Keratinocyte (primary cell): ENCODE data around the gene MT1B. TPM values are rescaled to one million over a fixed set of nuclear protein-coding genes. Genes with fewer than 3 reads are reported as not detected.

Source experiments
- DNase-seq: peaks from one replicate; pipeline ENCODE4 v3.0.0-alpha.2; 2011; ENCODE audit warnings: low read depth, missing footprints, low spot score
- FAIRE-seq: peaks from 2 replicates; lab custom pipeline; 2011; peaks lifted over from hg19 to GRCh38; lab: Jason Lieb, UNC
- H2AFZ ChIP-seq: 2 replicates; pipeline ENCODE4 v1.6.0; 2012; ENCODE audit warnings: low read length, control low read depth, inconsistent platforms; ENCODE audit not compliant: control insufficient read depth
- H3K27ac ChIP-seq: 2 replicates; pipeline ENCODE4 v1.5.1; 2011; ENCODE audit warnings: low read length; ENCODE audit not compliant: control insufficient read depth, insufficient read depth
- H3K27me3 ChIP-seq: 3 replicates; pipeline ENCODE4 v1.6.0; 2011; ENCODE audit warnings: low read length; ENCODE audit not compliant: control insufficient read depth, insufficient read depth; ENCODE audit errors: extremely low read depth
- H3K36me3 ChIP-seq, 2 experiments: 2 replicates in 1 of 2; 3 replicates in 1 of 2; pipeline ENCODE4 v1.5.1; 2011; ENCODE audit warnings: low read length in 2 of 2, mild to moderate bottlenecking in 1 of 2; ENCODE audit not compliant: control insufficient read depth in 2 of 2, insufficient read depth in 2 of 2; ENCODE audit errors: extremely low read depth in 1 of 2
- H3K4me1 ChIP-seq: 3 replicates; pipeline ENCODE4 v1.5.1; 2011; ENCODE audit warnings: low read length; ENCODE audit not compliant: control insufficient read depth, insufficient read depth; ENCODE audit errors: extremely low read depth
- H3K4me2 ChIP-seq: 3 replicates; pipeline ENCODE4 v1.6.0; 2011; ENCODE audit warnings: low read depth, low read length; ENCODE audit not compliant: control insufficient read depth, insufficient read depth; ENCODE audit errors: extremely low read depth
- H3K4me3 ChIP-seq, 3 experiments: fragments of 200-600 bp in 1 of 3; sonication (generic) in 1 of 3; 2 replicates in 2 of 3; 3 replicates in 1 of 3; pipeline ENCODE4 v1.5.1; 2011 to 2016; ENCODE audit warnings: low read length in 3 of 3, mild to moderate bottlenecking in 3 of 3, control low read depth in 2 of 3, inconsistent platforms in 1 of 3, low read depth in 1 of 3, mixed read lengths in 1 of 3, mixed run types in 1 of 3, moderate library complexity in 1 of 3; ENCODE audit not compliant: control insufficient read depth in 2 of 3, insufficient read depth in 2 of 3; ENCODE audit errors: extremely low read depth in 1 of 3
- H3K79me2 ChIP-seq: 2 replicates; pipeline ENCODE4 v1.6.0; 2012; ENCODE audit warnings: low read length; ENCODE audit not compliant: control insufficient read depth, insufficient read depth
- H3K9ac ChIP-seq: 3 replicates; pipeline ENCODE4 v1.6.0; 2011; ENCODE audit warnings: low read length; ENCODE audit not compliant: control insufficient read depth, insufficient read depth; ENCODE audit errors: extremely low read depth
- H3K9me1 ChIP-seq: 3 replicates; pipeline ENCODE4 v1.6.0; 2011; ENCODE audit warnings: low read length; ENCODE audit not compliant: control insufficient read depth, insufficient read depth; ENCODE audit errors: extremely low read depth
- H3K9me3 ChIP-seq: 2 replicates; pipeline ENCODE4 v1.5.1; 2012; ENCODE audit warnings: low read depth, low read length; ENCODE audit not compliant: control insufficient read depth
- H4K20me1 ChIP-seq: 3 replicates; pipeline ENCODE4 v1.6.0; 2011; ENCODE audit warnings: low read length; ENCODE audit not compliant: control insufficient read depth, insufficient read depth; ENCODE audit errors: extremely low read depth
- EZH2 ChIP-seq: IDR thresholded peaks from one replicate; pipeline ENCODE4 v1.6.1; 2012; ENCODE audit warnings: inconsistent platforms, mild to moderate bottlenecking, low read length, moderate library complexity
- dilution Hi-C: fragments of 300-500 bp; cut with MboI; formaldehyde crosslinking; loops from one replicate; pipeline ENCODE4 v1.7.0; 2020; ENCODE audit warnings: low sequenced_read_pairs; ENCODE audit not compliant: extremely low pct_ligation_motif_present
- polyA plus RNA-seq, 5 experiments: library from polyadenylated mRNA; depleted of rRNA in 3 of 5; stranded (reverse) in 3 of 5; stranded (forward) in 1 of 5; unstranded in 1 of 5; fragments of >200 nt; gene quantifications; 1 replicate in 1 of 5; 2 replicates in 3 of 5; 3 replicates in 1 of 5; pipeline versions ENCODE4 v1.2.1 to v1.2.3, GENCODE V29; 2011 to 2012; ENCODE audit warnings: missing spikeins in 2 of 5, low read depth in 1 of 5, low replicate concordance in 1 of 5
- TF ChIP-seq, protein P1 (sequence below), 3 experiments: IDR thresholded peaks in 1 of 3; conservative IDR thresholded peaks in 1 of 3; optimal IDR thresholded peaks in 1 of 3; 2 replicates in 2 of 3; 3 replicates in 1 of 3; pipeline versions ENCODE3 to v1.5.1; 2011; ENCODE audit warnings: low read length in 3 of 3, mild to moderate bottlenecking in 3 of 3, moderate library complexity in 2 of 3, control low read depth in 1 of 3, inconsistent platforms in 1 of 3; ENCODE audit not compliant: insufficient read depth in 2 of 3; ENCODE audit errors: extremely low read depth in 1 of 3

MT1B gene
- polyA plus RNA-seq, 1 donor (not counting 4 experiments of a cell fraction or from before 2014, with no cell fraction given), result not detected

DNA sequence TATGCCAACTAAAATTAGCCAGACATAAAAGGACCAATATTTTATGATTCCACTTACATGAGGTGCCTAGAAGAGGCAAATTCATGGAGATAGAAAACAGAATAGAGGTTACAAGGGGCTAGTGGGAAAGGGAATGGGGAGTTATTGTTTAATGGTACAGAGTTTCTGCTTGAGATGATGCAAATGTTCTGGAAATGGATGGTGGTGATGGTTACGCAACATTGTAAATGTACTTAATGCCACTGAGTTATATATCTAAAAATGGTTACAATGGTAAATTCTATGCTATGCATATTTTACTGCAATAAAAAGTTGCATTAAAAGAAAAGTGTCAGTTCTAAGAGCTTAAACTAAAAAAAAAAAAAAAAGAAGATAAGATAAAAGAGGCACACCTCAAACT is 48.5 kb downstream of the MT1B start:
- no peak overlapping the region for H3K4me3 ChIP-seq
- DNase-seq (no peak), FAIRE-seq (no peak)
- no peak for TF ChIP-seq EZH2
- TF ChIP-seq, protein P1, sequence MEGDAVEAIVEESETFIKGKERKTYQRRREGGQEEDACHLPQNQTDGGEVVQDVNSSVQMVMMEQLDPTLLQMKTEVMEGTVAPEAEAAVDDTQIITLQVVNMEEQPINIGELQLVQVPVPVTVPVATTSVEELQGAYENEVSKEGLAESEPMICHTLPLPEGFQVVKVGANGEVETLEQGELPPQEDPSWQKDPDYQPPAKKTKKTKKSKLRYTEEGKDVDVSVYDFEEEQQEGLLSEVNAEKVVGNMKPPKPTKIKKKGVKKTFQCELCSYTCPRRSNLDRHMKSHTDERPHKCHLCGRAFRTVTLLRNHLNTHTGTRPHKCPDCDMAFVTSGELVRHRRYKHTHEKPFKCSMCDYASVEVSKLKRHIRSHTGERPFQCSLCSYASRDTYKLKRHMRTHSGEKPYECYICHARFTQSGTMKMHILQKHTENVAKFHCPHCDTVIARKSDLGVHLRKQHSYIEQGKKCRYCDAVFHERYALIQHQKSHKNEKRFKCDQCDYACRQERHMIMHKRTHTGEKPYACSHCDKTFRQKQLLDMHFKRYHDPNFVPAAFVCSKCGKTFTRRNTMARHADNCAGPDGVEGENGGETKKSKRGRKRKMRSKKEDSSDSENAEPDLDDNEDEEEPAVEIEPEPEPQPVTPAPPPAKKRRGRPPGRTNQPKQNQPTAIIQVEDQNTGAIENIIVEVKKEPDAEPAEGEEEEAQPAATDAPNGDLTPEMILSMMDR (optimal IDR thresholded peaks at IDR 0.05 in 1 of 3, IDR thresholded peaks at IDR 0.05 in 1 of 3, conservative IDR thresholded peaks at IDR 0.05 in 1 of 3; ENCODE audit: extremely low read depth in 1 of 3, insufficient read depth in 2 of 3, low read length in 3 of 3), result no peak
- no peaks in the 10 kb centered on the region for H3K36me3 ChIP-seq
- H3K9ac ChIP-seq, result no peak overlapping the region
- H3K4me2 ChIP-seq, result no peak overlapping the region
- H3K27ac ChIP-seq, result no peak overlapping the region
- H3K9me3 ChIP-seq, result no peaks in the 10 kb centered on the region
- dilution Hi-C loops, result no loop called here
- no peaks in the 10 kb centered on the region for H3K4me1 ChIP-seq
- H3K79me2 ChIP-seq, result no peaks in the 10 kb centered on the region
- no peaks in the 10 kb centered on the region for H4K20me1 ChIP-seq
- no peak overlapping the region for H2AFZ ChIP-seq
- no peaks in the 10 kb centered on the region for H3K27me3 ChIP-seq
- no peaks in the 10 kb centered on the region for H3K9me1 ChIP-seq

DNA sequence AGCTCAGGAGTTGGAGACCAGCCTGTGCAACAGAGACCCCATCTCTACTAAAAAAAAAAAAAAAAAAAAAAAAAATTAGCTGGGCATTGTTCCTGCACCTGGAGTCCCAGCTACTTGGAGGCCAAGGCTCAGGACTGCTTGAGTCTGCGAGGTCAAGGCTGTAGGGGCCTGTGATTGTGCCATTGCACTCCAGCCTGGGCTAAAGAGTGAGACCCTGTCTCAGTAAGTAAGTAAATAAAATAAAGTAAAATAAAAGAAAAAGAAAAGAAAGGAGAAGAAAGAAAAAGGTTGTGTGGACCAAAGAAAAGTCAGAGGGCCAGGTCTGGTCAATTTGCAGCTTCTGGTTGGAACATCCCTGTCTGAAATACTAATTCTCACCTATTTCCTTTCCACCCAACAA is 48.9 kb downstream of the MT1B start:
- H3K4me3 ChIP-seq, result no peak overlapping the region
- DNase-seq, result no peak
- H4K20me1 ChIP-seq, result no peaks in the 10 kb centered on the region
- no peaks in the 10 kb centered on the region for H3K27me3 ChIP-seq
- H3K9me3 ChIP-seq, result no peaks in the 10 kb centered on the region
- no peak overlapping the region for H3K4me2 ChIP-seq
- H3K79me2 ChIP-seq, result no peaks in the 10 kb centered on the region
- dilution Hi-C loops, result no loop called here
- no peaks in the 10 kb centered on the region for H3K9me1 ChIP-seq
- no peak overlapping the region for H3K27ac ChIP-seq
- H3K36me3 ChIP-seq, result no peaks in the 10 kb centered on the region
- no peak for FAIRE-seq
- H3K9ac ChIP-seq, result no peak overlapping the region
- TF ChIP-seq, protein P1 (optimal IDR thresholded peaks at IDR 0.05 in 1 of 3, IDR thresholded peaks at IDR 0.05 in 1 of 3, conservative IDR thresholded peaks at IDR 0.05 in 1 of 3; ENCODE audit: extremely low read depth in 1 of 3, insufficient read depth in 2 of 3, low read length in 3 of 3), result no peak
- no peak for TF ChIP-seq EZH2
- no peaks in the 10 kb centered on the region for H3K4me1 ChIP-seq
- H2AFZ ChIP-seq, result no peak overlapping the region
